IMR-90 (cell line): ENCODE data around the gene TCHH. TPM values are rescaled to one million over a fixed set of nuclear protein-coding genes. Genes with fewer than 3 reads are reported as not detected.

ENCODE experiments used
- ATAC-seq: fragments of 200-7000 bp; cut with Tn5 transposase; 2 replicates; pipeline ENCODE4 v1.9.1; 2020; ENCODE audit warnings: low read depth, mild to moderate bottlenecking, moderate library complexity
- BruUV-seq: library from RNA; stranded (reverse); fragments of 400-500 nt; replicated peaks from 2 replicates; lab custom pipeline; 2021; lab: Mats Ljungman, UMichigan
- CTCF ChIA-PET: fragments of 300-600 bp; formaldehyde crosslinking; extraction: SDS; loops from one replicate; lab custom pipeline; 2021; ENCODE audit warnings: antibody characterized with exemption; lab: Yijun Ruan, JAX
- POLR2A ChIA-PET: fragments of 300-600 bp; sonication (Branson Sonifier 250); formaldehyde crosslinking; loops from one replicate; lab custom pipeline; 2022; ENCODE audit warnings: antibody characterized with exemption; ENCODE audit not compliant: unreplicated experiment; lab: Charles Lee
- DNase-seq: peaks from one replicate; pipeline ENCODE4 v3.0.0; 2013
- H2AFZ ChIP-seq: replicated peaks from 2 replicates; pipeline ENCODE3; 2013; ENCODE audit warnings: low read length, mild to moderate bottlenecking; ENCODE audit not compliant: poor library complexity
- H2AK5ac ChIP-seq: 2 replicates; pipeline ENCODE4 v1.6.1; 2013; ENCODE audit warnings: low read depth, low read length, inconsistent platforms
- H2AK9ac ChIP-seq: replicated peaks from 2 replicates; pipeline ENCODE3; 2013; ENCODE audit warnings: mild to moderate bottlenecking, low read depth, low read length, moderate library complexity; ENCODE audit not compliant: poor library complexity
- H2BK120ac ChIP-seq: 2 replicates; pipeline ENCODE4 v1.6.1; 2013; ENCODE audit warnings: low read depth, low read length, inconsistent platforms
- H2BK15ac ChIP-seq: 3 replicates; pipeline ENCODE4 v1.6.1; 2013; ENCODE audit warnings: low read depth, low read length, inconsistent platforms
- H2BK20ac ChIP-seq: 2 replicates; pipeline ENCODE4 v1.6.1; 2013; ENCODE audit warnings: low read depth, mild to moderate bottlenecking, inconsistent platforms, low read length, moderate library complexity
- H2BK5ac ChIP-seq: 2 replicates; pipeline ENCODE4 v1.6.1; 2013; ENCODE audit warnings: mild to moderate bottlenecking, low read depth, low read length, inconsistent platforms; ENCODE audit not compliant: poor library complexity, severe bottlenecking
- H3K14ac ChIP-seq: replicated peaks from 2 replicates; pipeline ENCODE4 v1.6.1; 2013; ENCODE audit warnings: low read depth, low read length, inconsistent platforms
- H3K18ac ChIP-seq: 2 replicates; pipeline ENCODE4 v1.6.1; 2013; ENCODE audit warnings: low read depth, low read length, control low read depth
- H3K23ac ChIP-seq: 2 replicates; pipeline ENCODE4 v1.6.1; 2013; ENCODE audit warnings: low read depth, low read length, inconsistent platforms
- H3K27ac ChIP-seq: 2 replicates; pipeline ENCODE4 v1.5.1; 2013; ENCODE audit warnings: mild to moderate bottlenecking, control low read depth, low read length; ENCODE audit not compliant: insufficient read depth
- H3K27me3 ChIP-seq: 2 replicates; pipeline ENCODE4 v1.6.1; 2013; ENCODE audit warnings: low read length; ENCODE audit not compliant: control insufficient read depth, insufficient read depth
- H3K36me3 ChIP-seq: 2 replicates; pipeline ENCODE4 v1.6.1; 2013; ENCODE audit warnings: low read length, mixed read lengths; ENCODE audit not compliant: control insufficient read depth, insufficient read depth
- H3K4ac ChIP-seq: 2 replicates; pipeline ENCODE4 v1.6.1; 2013; ENCODE audit warnings: low read depth, low read length, inconsistent platforms
- H3K4me1 ChIP-seq: 2 replicates; pipeline ENCODE4 v1.6.1; 2013; ENCODE audit warnings: low read length, mixed read lengths; ENCODE audit not compliant: control insufficient read depth, insufficient read depth
- H3K4me2 ChIP-seq: 2 replicates; pipeline ENCODE4 v1.6.1; 2013; ENCODE audit warnings: low read depth, mild to moderate bottlenecking, control low read depth, low read length, moderate library complexity
- H3K4me3 ChIP-seq: 2 replicates; pipeline ENCODE4 v1.5.1; 2013; ENCODE audit warnings: low read depth, mild to moderate bottlenecking, control low read depth, low read length, moderate library complexity; ENCODE audit not compliant: insufficient read depth
- H3K56ac ChIP-seq: 2 replicates; pipeline ENCODE4 v1.6.1; 2013; ENCODE audit warnings: low read length, inconsistent platforms; ENCODE audit not compliant: insufficient read depth; ENCODE audit errors: extremely low read depth
- H3K79me1 ChIP-seq, 2 experiments: 2 replicates each; pipeline ENCODE4 v1.6.1; 2013; ENCODE audit warnings: low read length in 2 of 2, inconsistent platforms in 1 of 2, low read depth in 1 of 2
- H3K9ac ChIP-seq: 2 replicates; pipeline ENCODE4 v1.6.1; 2013; ENCODE audit warnings: low read depth, low read length, control low read depth
- H3K9me1 ChIP-seq: 2 replicates; pipeline ENCODE4 v1.6.1; 2013; ENCODE audit warnings: low read length, inconsistent platforms; ENCODE audit not compliant: insufficient read depth
- H3K9me3 ChIP-seq: 2 replicates; pipeline ENCODE4 v1.6.1; 2013; ENCODE audit warnings: low read length; ENCODE audit not compliant: control insufficient read depth, insufficient read depth
- H4K20me1 ChIP-seq: 2 replicates; pipeline ENCODE4 v1.6.1; 2013; ENCODE audit warnings: low read length, inconsistent platforms; ENCODE audit not compliant: insufficient read depth
- H4K5ac ChIP-seq: 2 replicates; pipeline ENCODE4 v1.6.1; 2013; ENCODE audit warnings: mild to moderate bottlenecking, low read depth, low read length, control low read depth
- H4K8ac ChIP-seq, 2 experiments: 2 replicates each; pipeline ENCODE4 v1.6.1; 2013; ENCODE audit warnings: low read depth in 2 of 2, low read length in 2 of 2, control low read depth in 1 of 2, inconsistent platforms in 1 of 2
- H4K91ac ChIP-seq: 2 replicates; pipeline ENCODE4 v1.6.1; 2013; ENCODE audit warnings: low read depth, low read length, inconsistent platforms; ENCODE audit not compliant: insufficient read depth
- BHLHE40 ChIP-seq: fragments of 150-350 bp; IDR thresholded peaks from 2 replicates; pipeline ENCODE4 v1.6.1; 2016; ENCODE audit warnings: mild to moderate bottlenecking, low read depth, low read length
- CEBPB ChIP-seq: IDR thresholded peaks from 2 replicates; pipeline ENCODE4 v1.6.1; 2012; ENCODE audit warnings: low read depth, low read length, improper control_type of control experiment
- CHD1 ChIP-seq: IDR thresholded peaks from 2 replicates; pipeline ENCODE4 v1.6.1; 2012; ENCODE audit warnings: low read depth, low read length, improper control_type of control experiment
- ELK1 ChIP-seq: fragments of 150-350 bp; IDR thresholded peaks from 2 replicates; pipeline ENCODE4 v1.6.1; 2016; ENCODE audit warnings: low read depth, mild to moderate bottlenecking, low read length, moderate library complexity, borderline replicate concordance
- FOS ChIP-seq: fragments of 150-350 bp; IDR thresholded peaks from 2 replicates; pipeline ENCODE4 v1.6.1; 2016; ENCODE audit warnings: low read depth, low read length
- MAFK ChIP-seq: IDR thresholded peaks from 2 replicates; pipeline ENCODE4 v1.6.1; 2012; ENCODE audit warnings: low read depth, low read length, improper control_type of control experiment
- MAZ ChIP-seq: IDR thresholded peaks from 2 replicates; pipeline ENCODE4 v1.6.1; 2012; ENCODE audit warnings: low read depth, mild to moderate bottlenecking, low read length, improper control_type of control experiment, moderate library complexity, borderline replicate concordance
- MXI1 ChIP-seq: IDR thresholded peaks from 2 replicates; pipeline ENCODE4 v1.6.1; 2012; ENCODE audit warnings: low read depth, mild to moderate bottlenecking, low read length, moderate library complexity, borderline replicate concordance
- NFE2L2 ChIP-seq: fragments of 150-350 bp; IDR thresholded peaks from 2 replicates; pipeline ENCODE4 v1.6.1; 2016; ENCODE audit warnings: low read depth, mild to moderate bottlenecking, low read length
- RAD21 ChIP-seq: IDR thresholded peaks from 2 replicates; pipeline ENCODE4 v1.6.1; 2012; ENCODE audit warnings: low read length, improper control_type of control experiment
- RCOR1 ChIP-seq: IDR thresholded peaks from 2 replicates; pipeline ENCODE4 v1.6.1; 2012; ENCODE audit warnings: mild to moderate bottlenecking, low read length, improper control_type of control experiment; ENCODE audit not compliant: insufficient replicate concordance
- SMC3 ChIP-seq: fragments of 150-350 bp; IDR thresholded peaks from 2 replicates; pipeline ENCODE4 v1.6.1; 2016; ENCODE audit warnings: low read depth, mild to moderate bottlenecking, antibody characterized with exemption, low read length, moderate library complexity
- WGBS, 2 experiments: methylation state at CpG; one replicate each; pipeline versions ENCODE4 v1.1.5 to v1.1.7; 2013; ENCODE audit warnings: missing lambda C conversion rate in 2 of 2; ENCODE audit not compliant: insufficient read length in 1 of 2; ENCODE audit errors: extremely low coverage in 2 of 2; 5-methylcytosine and 5-hydroxymethylcytosine counted together
- dilution Hi-C: fragments of 300-500 bp; cut with HindIII; formaldehyde crosslinking; loops from one replicate; pipeline ENCODE4 v1.14.3; 2018; ENCODE audit warnings: low sequenced_read_pairs; ENCODE audit not compliant: unreplicated experiment
- in situ Hi-C: fragments of 300-500 bp; cut with MboI; formaldehyde crosslinking; loops from 3 replicates; pipeline ENCODE4 v1.14.3; 2019; ENCODE audit warnings: low sequenced_read_pairs, inconsistent platforms, mixed read lengths
- intact Hi-C: fragments of 100-400 bp; cut with micrococcal nuclease; formaldehyde crosslinking; loops from 2 replicates; pipeline ENCODE4 v1.10.0; 2022
- polyA plus RNA-seq, 3 experiments: library from polyadenylated mRNA; depleted of rRNA; stranded (reverse); fragments of >200 nt; gene quantifications; 2 replicates each; pipeline ENCODE4 v1.2.3, GENCODE V29; 2012; ENCODE audit warnings: low replicate concordance in 1 of 3
- total RNA-seq: library from RNA; depleted of rRNA; stranded (reverse); fragments of >200 nt; gene quantifications from 2 replicates; pipeline ENCODE4 v1.2.3, GENCODE V29; 2012
- TF ChIP-seq, protein P1 (sequence below): conservative IDR thresholded peaks from 2 replicates; pipeline ENCODE4 v1.5.1; 2012; ENCODE audit warnings: mild to moderate bottlenecking, low read depth, low read length, improper control_type of control experiment
- TF ChIP-seq, protein P2 (sequence below): fragments of 150-350 bp; IDR thresholded peaks from 2 replicates; pipeline ENCODE4 v1.6.1; 2017; ENCODE audit warnings: mild to moderate bottlenecking, antibody characterized with exemption, low read length, low read depth

The TCHH gene
- total and polyA plus RNA-seq, 2 of the 4 experiments (the other 2 are of a cell fraction): not detected

DNA sequence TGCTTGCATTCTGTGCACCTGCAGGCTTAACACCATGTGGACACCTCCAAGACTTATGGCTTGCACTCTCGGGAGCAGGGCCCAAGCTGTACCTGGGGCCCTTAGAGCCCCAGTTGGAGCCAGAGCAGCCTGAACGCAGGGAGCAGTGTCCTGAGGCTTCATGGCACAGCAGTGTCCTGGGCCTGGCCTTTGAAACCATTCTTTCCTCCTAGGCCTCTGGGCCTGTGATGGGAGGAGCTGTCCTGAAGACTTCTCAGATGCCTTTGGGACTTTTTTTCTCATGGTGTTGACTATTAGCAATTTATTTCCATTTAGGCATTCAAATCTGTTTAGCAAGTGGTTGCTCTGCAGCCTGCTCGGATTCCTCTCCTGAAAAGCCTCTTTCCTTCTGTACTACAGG, 32.8 kb upstream of the TCHH start:
- Histone ChIP-seq H3K4me2 (no peak overlapping the region), H2AK5ac (no peak overlapping the region), H3K9me1 (no peaks in the 10 kb centered on the region), H4K91ac (no peak overlapping the region), H3K56ac (no peak overlapping the region), H2BK15ac (no peak overlapping the region), H3K18ac (no peak overlapping the region), H3K4me3 (no peak overlapping the region), H4K20me1 (no peaks in the 10 kb centered on the region), H3K4ac (no peak overlapping the region), H3K79me1 (no peaks in the 10 kb centered on the region), H2BK120ac (no peak overlapping the region), H3K14ac (no peak overlapping the region), H2AFZ (no peak overlapping the region), H3K9me3 (peaks cover 2% of the 10 kb centered on the region; the same call in 1 of the 2 replicates), H3K23ac (no peak overlapping the region), H2BK5ac (no peak overlapping the region), H4K5ac (no peak overlapping the region), H2AK9ac (no peak overlapping the region), H3K9ac (no peak overlapping the region), H3K4me1 (no peaks in the 10 kb centered on the region), H4K8ac (no peak overlapping the region), H3K36me3 (no peaks in the 10 kb centered on the region), H2BK20ac (no peak overlapping the region), H3K27ac (no peak overlapping the region), H3K27me3 (no peaks in the 10 kb centered on the region; the same call in 1 of the 2 replicates)
- ChIA-PET POLR2A (no interaction called here), CTCF (no interaction called here)
- WGBS, 2 experiments: 17% methylated on average over 2 of the region's 3 CpGs; no CpG with 5 or more reads in 1 of the 2 experiments
- BruUV-seq: no TSS peak
- intact Hi-C loops (no loop called here), dilution Hi-C loops (no loop called here), in situ Hi-C loops (no loop called here)
- ATAC-seq (no peak), DNase-seq (no peak)
- TF ChIP-seq NFE2L2 (no peak), RAD21 (no peak), MAFK (no peak), FOS (no peak), ELK1 (no peak), CEBPB (no peak), SMC3 (no peak), RCOR1 (no peak), MXI1 (no peak), MAZ (no peak), CHD1 (no peak), BHLHE40 (no peak)
- TF ChIP-seq, protein P1, sequence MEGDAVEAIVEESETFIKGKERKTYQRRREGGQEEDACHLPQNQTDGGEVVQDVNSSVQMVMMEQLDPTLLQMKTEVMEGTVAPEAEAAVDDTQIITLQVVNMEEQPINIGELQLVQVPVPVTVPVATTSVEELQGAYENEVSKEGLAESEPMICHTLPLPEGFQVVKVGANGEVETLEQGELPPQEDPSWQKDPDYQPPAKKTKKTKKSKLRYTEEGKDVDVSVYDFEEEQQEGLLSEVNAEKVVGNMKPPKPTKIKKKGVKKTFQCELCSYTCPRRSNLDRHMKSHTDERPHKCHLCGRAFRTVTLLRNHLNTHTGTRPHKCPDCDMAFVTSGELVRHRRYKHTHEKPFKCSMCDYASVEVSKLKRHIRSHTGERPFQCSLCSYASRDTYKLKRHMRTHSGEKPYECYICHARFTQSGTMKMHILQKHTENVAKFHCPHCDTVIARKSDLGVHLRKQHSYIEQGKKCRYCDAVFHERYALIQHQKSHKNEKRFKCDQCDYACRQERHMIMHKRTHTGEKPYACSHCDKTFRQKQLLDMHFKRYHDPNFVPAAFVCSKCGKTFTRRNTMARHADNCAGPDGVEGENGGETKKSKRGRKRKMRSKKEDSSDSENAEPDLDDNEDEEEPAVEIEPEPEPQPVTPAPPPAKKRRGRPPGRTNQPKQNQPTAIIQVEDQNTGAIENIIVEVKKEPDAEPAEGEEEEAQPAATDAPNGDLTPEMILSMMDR: no peak
- TF ChIP-seq, protein P2, sequence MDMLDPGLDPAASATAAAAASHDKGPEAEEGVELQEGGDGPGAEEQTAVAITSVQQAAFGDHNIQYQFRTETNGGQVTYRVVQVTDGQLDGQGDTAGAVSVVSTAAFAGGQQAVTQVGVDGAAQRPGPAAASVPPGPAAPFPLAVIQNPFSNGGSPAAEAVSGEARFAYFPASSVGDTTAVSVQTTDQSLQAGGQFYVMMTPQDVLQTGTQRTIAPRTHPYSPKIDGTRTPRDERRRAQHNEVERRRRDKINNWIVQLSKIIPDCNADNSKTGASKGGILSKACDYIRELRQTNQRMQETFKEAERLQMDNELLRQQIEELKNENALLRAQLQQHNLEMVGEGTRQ: no peak
